HG02870 (cell line): ENCODE data around the gene RBM4B.
"Not testable (repeated sequence)": the region's sequence is repeated elsewhere in the genome, so short reads cannot be mapped to it uniquely, and the experiment has no call there.

Experiments
- ATAC-seq: cut with Tn5 transposase; IDR thresholded peaks from one replicate; pipeline ENCODE4 v1.9.1; 2021; ENCODE audit warnings: mild to moderate bottlenecking, moderate library complexity; ENCODE audit not compliant: unreplicated experiment

Gene RBM4B, protein sequence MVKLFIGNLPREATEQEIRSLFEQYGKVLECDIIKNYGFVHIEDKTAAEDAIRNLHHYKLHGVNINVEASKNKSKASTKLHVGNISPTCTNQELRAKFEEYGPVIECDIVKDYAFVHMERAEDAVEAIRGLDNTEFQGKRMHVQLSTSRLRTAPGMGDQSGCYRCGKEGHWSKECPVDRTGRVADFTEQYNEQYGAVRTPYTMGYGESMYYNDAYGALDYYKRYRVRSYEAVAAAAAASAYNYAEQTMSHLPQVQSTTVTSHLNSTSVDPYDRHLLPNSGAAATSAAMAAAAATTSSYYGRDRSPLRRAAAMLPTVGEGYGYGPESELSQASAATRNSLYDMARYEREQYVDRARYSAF

DNA sequence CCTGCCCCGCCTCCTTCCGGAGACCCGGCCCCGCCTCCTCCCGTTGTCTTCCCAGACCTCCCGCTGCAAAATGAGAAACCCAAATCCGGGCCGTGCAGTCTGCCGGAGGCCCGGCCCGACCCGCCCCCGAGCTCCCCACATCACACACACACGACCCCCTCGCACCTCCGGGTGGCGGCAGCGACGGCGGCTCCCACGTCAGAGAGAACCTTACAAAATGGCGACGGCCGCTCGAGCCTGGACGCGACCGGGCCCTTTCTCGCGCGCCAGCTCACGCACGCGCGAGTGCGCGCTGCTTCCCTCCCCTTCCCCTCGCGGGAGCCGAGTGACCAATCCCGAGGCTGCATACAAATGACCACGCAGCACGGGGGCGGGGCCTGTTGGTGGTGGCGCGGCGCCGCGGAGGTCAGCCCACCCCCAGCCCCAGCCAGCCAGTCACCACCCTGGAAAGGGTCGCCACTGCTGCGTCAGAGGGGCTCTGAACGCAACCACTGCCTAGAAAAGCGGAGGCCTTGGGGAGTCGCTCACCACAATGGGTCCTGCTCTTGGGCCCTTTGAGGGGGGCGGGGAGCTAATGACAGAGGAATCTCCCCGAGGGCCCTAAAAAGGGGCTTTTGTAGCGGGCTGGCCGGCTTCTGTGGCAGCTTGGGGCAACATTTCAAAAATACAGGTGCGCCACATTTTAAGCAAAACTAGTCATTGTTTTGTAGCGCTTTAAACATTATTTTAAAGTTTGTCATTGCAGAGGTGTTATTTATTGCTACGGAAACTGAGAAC, at the start of gene RBM4B:
Gene RBM4B (minus strand): TSS at position 289 of the 777 bp plus-strand sequence. CDS start 808 bp downstream, outside the sequence.
- peak; percentile 74 for ATAC-seq

DNA sequence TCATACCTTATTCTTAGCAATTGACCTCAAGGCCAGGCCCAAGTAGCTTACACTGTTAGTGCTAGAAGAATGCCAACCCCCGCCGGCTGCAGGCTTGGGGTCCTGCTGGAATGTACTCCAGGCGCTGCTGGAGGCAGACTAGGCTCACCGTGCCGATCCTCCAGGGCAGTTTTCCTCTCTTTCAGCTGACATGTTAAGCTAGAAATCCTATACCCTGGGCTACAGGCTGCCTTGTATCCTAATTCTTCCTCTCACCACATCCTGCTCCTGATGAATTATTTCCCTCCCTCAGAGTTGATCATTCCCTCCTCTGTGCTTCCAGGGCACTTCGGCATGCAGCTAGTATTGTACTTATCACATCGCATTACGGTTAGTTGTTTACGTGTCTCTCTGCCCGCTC, 48.0 kb upstream of the RBM4B start:
- ATAC-seq: no peak

DNA sequence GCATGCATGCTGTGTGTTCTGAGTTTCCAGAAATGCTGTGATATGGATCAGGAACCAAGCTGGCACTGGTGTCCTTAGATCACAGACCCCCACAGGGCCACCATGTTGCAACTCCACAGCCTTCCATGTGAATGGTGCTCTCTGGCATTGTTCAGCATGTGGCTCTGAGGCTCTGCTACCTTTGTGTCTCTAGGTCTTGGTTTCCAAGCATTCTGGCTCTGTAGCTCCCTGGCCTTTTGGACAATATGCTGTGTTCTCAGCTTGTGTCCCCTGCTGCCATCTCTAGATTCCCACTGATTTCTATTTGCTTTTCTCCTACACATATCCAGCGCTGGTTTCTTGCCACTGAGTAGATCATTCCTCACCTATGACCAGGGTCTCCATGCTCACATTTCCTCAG, 47.4 kb upstream of the RBM4B start:
- no peak for ATAC-seq

DNA sequence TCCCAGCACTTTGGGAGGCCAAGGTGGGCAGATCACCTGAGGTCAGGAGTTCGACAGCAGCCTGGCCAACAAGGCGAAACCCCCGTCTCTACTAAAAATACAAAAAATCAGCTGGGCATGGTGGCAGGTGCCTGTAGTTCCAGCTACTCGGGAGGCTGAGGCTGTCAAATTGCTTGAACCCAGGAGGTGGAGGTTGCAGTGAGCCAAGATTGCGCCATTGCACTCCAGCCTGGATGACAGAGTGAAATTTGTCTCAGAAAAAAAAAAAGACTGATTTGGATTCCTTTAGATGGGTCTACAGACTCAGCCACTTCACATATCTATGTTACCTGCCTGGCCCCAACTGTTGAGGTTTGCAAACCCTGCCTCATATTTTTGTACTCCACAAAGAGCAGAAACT, 46.5 kb upstream of the RBM4B start:
- not testable (repeated sequence) for ATAC-seq

DNA sequence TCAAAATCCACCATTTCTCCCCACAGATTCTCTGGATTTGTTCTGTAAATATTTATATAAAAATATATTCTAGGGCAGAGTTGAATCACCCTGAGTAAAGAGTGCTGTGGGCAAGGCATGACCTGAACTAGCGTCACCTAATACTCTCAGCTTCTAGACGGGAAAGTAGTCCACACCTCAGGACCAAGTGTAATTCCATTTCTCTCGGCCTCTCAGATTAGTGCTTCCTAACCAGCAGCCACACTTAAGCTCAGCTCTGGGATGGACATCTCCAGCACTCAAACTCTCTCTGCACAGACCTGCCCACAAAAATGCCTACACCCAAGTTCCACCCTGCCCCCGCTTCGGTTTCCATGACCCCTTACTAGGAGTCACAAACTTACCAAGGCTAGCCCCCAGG, 46.0 kb upstream of the RBM4B start:
- no peak for ATAC-seq

DNA sequence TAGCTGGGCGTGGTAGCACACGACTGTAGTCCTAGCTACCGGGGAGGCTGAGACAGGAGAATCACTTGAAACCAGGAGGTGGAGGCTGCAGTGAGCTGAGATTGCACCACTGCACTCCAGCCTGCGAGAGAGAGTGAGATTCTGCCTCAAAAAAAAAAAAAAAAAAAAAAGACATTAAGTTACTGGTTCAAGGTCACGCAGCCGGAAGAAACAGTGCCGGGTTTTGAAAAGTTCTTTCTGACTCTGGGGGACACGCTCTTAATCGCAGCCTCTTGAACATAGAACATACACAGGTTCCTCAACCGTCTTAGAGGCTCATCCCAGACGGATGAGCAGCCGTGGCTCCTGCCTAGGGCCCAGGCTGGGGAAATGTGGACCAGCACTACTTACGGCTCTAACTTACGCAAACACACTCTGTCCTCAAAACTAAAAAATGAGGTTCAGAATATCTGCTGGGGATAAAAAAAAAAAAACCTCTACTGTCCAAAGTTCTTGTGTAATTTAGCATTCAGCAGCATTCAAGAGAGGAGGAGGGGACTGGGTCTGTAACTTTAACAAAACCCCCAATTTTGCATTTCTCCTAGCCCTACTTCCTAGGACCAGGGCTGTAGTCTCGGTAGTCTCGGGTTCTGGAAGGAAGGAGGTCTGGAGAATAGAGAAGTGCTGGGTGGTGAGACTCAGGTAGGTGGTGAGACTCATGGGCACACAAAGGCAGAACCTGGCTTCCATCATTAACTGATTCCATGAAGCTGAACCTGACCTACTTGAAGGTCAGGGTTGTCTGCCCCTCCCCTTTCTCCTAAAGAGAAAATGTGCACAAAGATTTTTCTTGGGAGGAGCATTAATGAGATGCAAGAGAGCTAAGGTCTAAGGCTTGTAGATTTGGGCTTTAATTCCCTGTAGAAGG, 45.3 kb upstream of the RBM4B start:
- ATAC-seq: no peak

GRCh38 chr11:66721939-66722338, 44.3 kb upstream of the RBM4B start:
- no peak for ATAC-seq

DNA sequence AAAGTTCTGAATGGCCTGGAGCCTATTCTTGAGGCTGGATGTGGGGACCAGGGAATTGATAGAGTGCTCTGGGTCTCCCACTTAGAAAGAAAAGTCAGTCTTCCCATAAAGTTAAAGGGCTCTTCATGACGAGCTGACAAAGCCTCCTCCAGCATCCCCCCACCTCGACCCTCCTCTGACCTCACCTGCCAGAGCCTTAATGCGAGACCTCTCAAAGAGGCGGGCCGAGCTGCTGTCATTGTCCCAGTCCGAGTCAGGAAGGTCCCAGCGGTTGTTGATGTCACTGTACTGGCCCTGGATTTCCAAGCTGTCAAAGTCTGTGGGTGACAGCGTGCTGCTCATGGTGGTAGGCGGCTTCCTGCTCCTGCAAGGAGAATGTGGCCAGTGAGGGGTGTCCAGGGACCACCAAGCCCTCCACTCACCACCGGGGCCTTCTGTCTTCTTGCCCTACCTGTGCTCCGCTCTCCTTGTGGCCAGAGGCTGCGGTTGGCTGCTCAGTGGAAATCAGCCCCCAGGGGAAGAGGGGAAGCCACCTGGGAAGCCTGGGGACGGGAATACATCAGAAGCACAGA, 43.3 kb upstream of the RBM4B start:
- no peak for ATAC-seq

DNA sequence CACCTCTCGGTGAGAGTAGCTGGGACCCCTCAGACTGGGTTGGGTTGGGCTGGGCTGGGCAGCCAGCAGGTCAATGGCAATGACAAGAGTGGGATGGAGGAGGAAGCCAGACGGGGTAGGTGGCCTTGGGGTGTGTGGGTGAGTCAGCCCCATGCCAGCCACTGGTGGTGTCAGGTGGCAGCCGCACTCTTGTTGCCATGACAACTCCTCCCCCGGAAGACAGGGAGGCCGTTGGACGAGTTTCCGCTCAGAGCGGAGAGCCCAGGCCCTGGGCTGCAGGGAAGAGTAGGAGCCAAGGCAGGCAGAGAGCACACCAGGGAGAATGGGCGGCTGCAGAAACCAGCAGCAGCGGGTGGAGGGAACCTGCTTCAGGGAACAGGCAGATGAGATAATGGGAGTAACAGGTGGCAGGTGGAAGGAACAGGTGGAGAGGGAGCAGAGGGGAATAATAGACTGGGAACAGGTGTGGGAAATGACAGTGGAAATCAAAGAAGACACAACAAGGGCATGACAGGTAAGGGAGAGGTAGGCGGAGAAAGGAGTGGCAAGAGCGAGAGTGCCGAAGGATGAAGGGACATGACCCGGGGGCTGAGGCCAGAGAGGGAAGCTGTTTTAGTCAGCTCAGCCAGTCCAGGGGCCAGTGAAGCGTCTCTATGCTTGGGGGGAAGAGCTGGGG, 42.7 kb upstream of the RBM4B start:
- ATAC-seq: no peak

- ATAC-seq: no peak
Measured at GRCh38 chr11:66719111-66719872, 41.6 kb upstream of the RBM4B start.

GRCh38 chr11:66718320-66718971, 40.8 kb upstream of the RBM4B start:
- no peak for ATAC-seq

DNA sequence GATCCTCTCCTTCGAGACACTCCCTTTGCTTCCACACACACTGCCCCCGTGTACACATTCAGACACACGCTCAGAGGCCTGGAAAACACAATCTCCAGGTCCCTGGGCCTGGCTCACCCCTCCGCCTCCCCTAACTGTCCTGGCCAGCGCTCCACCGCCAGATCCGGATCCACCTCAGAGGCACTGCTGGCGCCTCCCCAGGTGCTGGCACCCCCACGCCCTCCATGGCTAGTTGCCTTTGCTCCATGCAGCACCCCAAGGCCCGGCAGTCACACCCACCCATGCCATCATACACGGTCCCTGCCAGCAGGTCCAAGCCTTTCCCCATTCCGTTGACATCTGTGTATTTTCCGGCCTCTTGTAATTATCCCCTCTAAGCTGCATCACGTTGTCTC, 40.2 kb upstream of the RBM4B start:
- ATAC-seq: no peak

DNA sequence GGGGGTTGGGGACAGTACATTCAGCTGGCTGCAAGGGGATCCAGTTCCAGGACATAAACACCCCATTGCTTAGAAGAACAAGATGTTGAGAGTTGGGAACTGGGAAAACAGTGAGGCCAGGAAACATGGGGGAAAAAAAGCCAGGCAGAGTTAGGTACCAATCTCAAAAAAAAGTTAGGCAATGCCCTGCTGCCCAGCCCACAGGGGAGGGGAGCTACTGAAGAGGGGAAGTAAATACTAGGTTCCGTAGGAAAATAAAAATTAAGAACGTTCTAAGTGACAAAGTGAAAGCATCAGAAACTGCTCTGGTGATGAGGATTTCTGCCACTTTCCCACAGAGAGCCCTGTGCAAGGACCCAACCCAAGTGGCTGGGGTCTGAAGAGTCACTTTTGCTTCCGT, 39.3 kb upstream of the RBM4B start:
- ATAC-seq: no peak

DNA sequence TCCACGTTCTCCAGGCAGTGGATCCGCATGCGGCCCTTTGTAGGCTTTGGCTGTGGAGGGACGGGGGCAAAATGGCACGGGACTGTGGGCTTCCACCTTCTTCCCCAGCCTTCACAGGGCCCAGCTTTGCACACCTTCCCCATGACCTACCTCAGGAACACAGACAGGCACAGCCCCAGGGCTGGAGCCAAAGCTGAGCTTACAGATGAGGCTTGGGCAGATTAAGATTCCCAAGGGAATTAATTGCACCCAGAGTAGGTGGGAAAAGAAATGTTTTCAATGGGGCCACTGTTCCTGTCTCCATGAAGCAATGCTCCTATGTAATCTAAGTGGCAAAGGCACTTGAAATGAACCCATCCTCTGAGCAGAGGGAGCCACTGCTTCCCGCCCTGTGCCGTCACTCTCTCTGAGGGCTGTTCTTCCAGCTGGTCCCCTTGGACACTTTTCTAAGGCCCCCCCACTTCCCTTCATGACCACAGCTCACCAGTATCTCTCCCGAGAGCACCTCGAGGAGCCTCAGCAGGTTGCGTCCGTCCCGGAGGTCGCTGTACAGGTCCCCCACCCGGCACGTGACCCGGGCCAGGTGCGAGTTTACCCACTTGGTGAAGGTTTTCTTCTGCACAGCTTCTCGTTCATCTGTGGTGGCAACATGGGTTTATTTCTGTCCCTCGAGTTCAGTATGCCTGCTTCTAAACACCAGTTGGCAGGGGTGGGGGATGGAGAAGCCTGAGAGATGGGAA, 37.8 kb upstream of the RBM4B start:
- ATAC-seq: no peak

GRCh38 chr11:66713746-66714480, 36.2 kb upstream of the RBM4B start:
- ATAC-seq: no peak

DNA sequence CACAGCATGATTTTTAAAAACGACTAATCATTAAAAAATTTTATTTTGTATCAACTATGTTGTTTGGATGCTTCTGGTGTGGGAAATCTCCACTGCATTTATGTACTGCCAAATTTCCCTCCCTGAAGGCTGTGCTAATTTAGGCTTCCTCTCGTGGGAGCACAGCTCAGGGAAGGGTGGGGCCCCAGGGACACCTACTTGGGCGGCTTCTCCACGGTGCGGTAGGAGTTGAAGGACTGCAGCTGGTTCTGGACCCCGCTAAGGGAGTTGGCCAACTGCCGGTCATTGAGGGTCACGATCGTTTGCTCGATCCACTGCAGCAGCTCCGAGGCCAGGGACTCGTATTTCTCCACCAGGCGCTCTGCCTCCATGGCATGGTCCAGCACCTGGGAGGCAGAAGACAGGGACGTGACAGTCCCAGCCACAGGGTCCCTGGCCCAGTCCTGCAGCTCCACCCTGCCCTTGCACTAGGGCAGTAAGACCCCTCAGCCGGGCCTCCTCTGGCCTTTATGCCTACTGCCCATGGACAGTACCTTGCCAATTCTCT, 32.8 kb upstream of the RBM4B start:
- no peak for ATAC-seq

- ATAC-seq: no peak
Measured at GRCh38 chr11:66708701-66709100, 31.0 kb upstream of the RBM4B start.
